GM15510 (cell line): ENCODE measurements around the gene PKHD1.

ENCODE experiments used
- POLR2A ChIP-seq: IDR thresholded peaks from 3 replicates; pipeline ENCODE4 v1.6.1; 2011; ENCODE audit warnings: borderline replicate concordance; ENCODE audit not compliant: insufficient read length; ENCODE audit errors: extremely low read depth

PKHD1 gene

GRCh38 chr6:52074716-52075115, 12.7 kb downstream of the PKHD1 start:
- TF ChIP-seq POLR2A = no peak

- TF ChIP-seq POLR2A = no peak
Observed at GRCh38 chr6:52074155-52074554, 13.3 kb downstream of the PKHD1 start.

GRCh38 chr6:52065621-52066020, 21.8 kb downstream of the PKHD1 start:
- TF ChIP-seq POLR2A = no peak

GRCh38 chr6:52063584-52064344, 23.6 kb downstream of the PKHD1 start:
- TF ChIP-seq POLR2A = no peak

- TF ChIP-seq POLR2A = no peak
Observed at GRCh38 chr6:52061481-52061880, 25.9 kb downstream of the PKHD1 start.

GRCh38 chr6:52059821-52060220, 27.6 kb downstream of the PKHD1 start:
- TF ChIP-seq POLR2A = no peak

- no peak for TF ChIP-seq POLR2A
Observed at GRCh38 chr6:52055451-52055850, 32.0 kb downstream of the PKHD1 start.

- no peak for TF ChIP-seq POLR2A
Observed at GRCh38 chr6:52053038-52053695, 34.2 kb downstream of the PKHD1 start.

GRCh38 chr6:52050051-52050405, 37.4 kb downstream of the PKHD1 start:
- TF ChIP-seq POLR2A = no peak

- TF ChIP-seq POLR2A = no peak
Observed at GRCh38 chr6:52049252-52050050, 38.0 kb downstream of the PKHD1 start.

- TF ChIP-seq POLR2A = no peak
Observed at GRCh38 chr6:52046456-52046855, 41.0 kb downstream of the PKHD1 start.

GRCh38 chr6:52045481-52045880, 41.9 kb downstream of the PKHD1 start:
- no peak for TF ChIP-seq POLR2A

- TF ChIP-seq POLR2A = no peak
Observed at GRCh38 chr6:52045033-52045432, 42.4 kb downstream of the PKHD1 start.

- no peak for TF ChIP-seq POLR2A
Observed at GRCh38 chr6:52042141-52042885, 45.1 kb downstream of the PKHD1 start.

GRCh38 chr6:52041134-52041533, 46.3 kb downstream of the PKHD1 start:
- TF ChIP-seq POLR2A = no peak
